ENCODE data around the gene SETD2. TPM values are rescaled to one million over a fixed set of nuclear protein-coding genes. Genes with fewer than 3 reads are reported as not detected.
A peak's percentile ranks its signal among the peaks of the same experiment; 100 is the strongest.

Gene SETD2
- total and polyA plus RNA-seq, 4 donors: 12.9 to 62.5 (median 33.5) TPM

GRCh38 chr3:46978985-46979944 is 184.6 kb downstream of the SETD2 start, which contains the start of gene NBEAL2:
Gene NBEAL2 (plus strand): TSS chr3:46979666. CDS start chr3:46979862, 196 bp downstream.
- DNase-seq (peak; percentile 99), ATAC-seq (ENCODE audit: low FRiP score) (peak; percentile 89)
- H3K36me3 ChIP-seq (ENCODE audit: control insufficient read depth in 1 of 2, insufficient read depth in 2 of 2, low read length in 1 of 2): no peaks in the 10 kb centered on the region
- H3K4me3 ChIP-seq (ENCODE audit: low read length in 2 of 2): peak within 1 kb of the TSS; percentile 58 to 83
- peak within 1 kb of the TSS in 1 of 2 donors; percentile 84 for H3K27ac ChIP-seq (ENCODE audit: low read depth in 1 of 2, low read length in 2 of 2)
- peaks cover 0 to 5% of the 10 kb centered on the region in 2 donors for H3K4me1 ChIP-seq (ENCODE audit: control insufficient read depth in 1 of 2, insufficient read depth in 2 of 2, low read length in 2 of 2)
- no peaks in the 10 kb centered on the region for H3K27me3 ChIP-seq (ENCODE audit: control insufficient read depth in 1 of 2, insufficient read depth in 2 of 2, low read length in 1 of 2)
- WGBS, 2 donors: 1% methylated on average over 36 to 73 of the region's 73 CpGs
- H3K9me3 ChIP-seq (ENCODE audit: control insufficient read depth, low read length): no peaks in the 10 kb centered on the region
- intact Hi-C loops (cut with DNase I): no loop called here

- WGBS, 2 donors: 87 to 89% methylated on average over 9 of the region's 9 CpGs
- intact Hi-C loops (cut with DNase I): no loop called here
- ATAC-seq (ENCODE audit: low FRiP score) (no peak), DNase-seq (peak in 1 of 2 donors; percentile 70)
- H3K27ac ChIP-seq (ENCODE audit: low read depth in 1 of 2, low read length in 2 of 2): no peak overlapping the region
- H3K9me3 ChIP-seq (ENCODE audit: control insufficient read depth, low read length): no peaks in the 10 kb centered on the region
- H3K36me3 ChIP-seq (ENCODE audit: control insufficient read depth in 1 of 2, insufficient read depth in 2 of 2, low read length in 1 of 2): no peaks in the 10 kb centered on the region
- peaks cover 0 to 5% of the 10 kb centered on the region in 2 donors for H3K4me1 ChIP-seq (ENCODE audit: control insufficient read depth in 1 of 2, insufficient read depth in 2 of 2, low read length in 2 of 2)
- H3K27me3 ChIP-seq (ENCODE audit: control insufficient read depth in 1 of 2, insufficient read depth in 2 of 2, low read length in 1 of 2): no peaks in the 10 kb centered on the region
- H3K4me3 ChIP-seq (ENCODE audit: low read length in 2 of 2): no peak overlapping the region
Measured at GRCh38 chr3:46978381-46978780, 185.5 kb downstream of the SETD2 start.

GRCh38 chr3:46977811-46978195 is 186.1 kb downstream of the SETD2 start:
- 91 to 94% methylated on average over 5 of the region's 5 CpGs for WGBS, 2 donors
- Histone ChIP-seq H3K9me3 (ENCODE audit: control insufficient read depth, low read length) (no peaks in the 10 kb centered on the region), H3K36me3 (ENCODE audit: control insufficient read depth in 1 of 2, insufficient read depth in 2 of 2, low read length in 1 of 2) (no peaks in the 10 kb centered on the region), H3K27ac (ENCODE audit: low read depth in 1 of 2, low read length in 2 of 2) (no peak overlapping the region), H3K4me3 (ENCODE audit: low read length in 2 of 2) (no peak overlapping the region), H3K4me1 (ENCODE audit: control insufficient read depth in 1 of 2, insufficient read depth in 2 of 2, low read length in 2 of 2) (peaks cover 0 to 5% of the 10 kb centered on the region in 2 donors), H3K27me3 (ENCODE audit: control insufficient read depth in 1 of 2, insufficient read depth in 2 of 2, low read length in 1 of 2) (no peaks in the 10 kb centered on the region)
- DNase-seq (no peak), ATAC-seq (ENCODE audit: low FRiP score) (no peak)
- intact Hi-C loops (cut with DNase I): loop anchor here in 1 of 2 donors (2.0 kb wide), 1 partner anchor 43 kb away; no protein-coding TSS in a partner anchor

GRCh38 chr3:46976326-46977190 is 187.4 kb downstream of the SETD2 start, which contains the start of gene CCDC12:
Gene CCDC12 (minus strand): TSS chr3:46976745. CDS start chr3:46976732, 13 bp downstream.
- Histone ChIP-seq H3K9me3 (ENCODE audit: control insufficient read depth, low read length) (no peaks in the 10 kb centered on the region), H3K27ac (ENCODE audit: low read depth in 1 of 2, low read length in 2 of 2) (peak within 1 kb of the TSS in 1 of 2 donors; percentile 68), H3K4me1 (ENCODE audit: control insufficient read depth in 1 of 2, insufficient read depth in 2 of 2, low read length in 2 of 2) (peaks cover 1 to 5% of the 10 kb centered on the region in 2 donors), H3K27me3 (ENCODE audit: control insufficient read depth in 1 of 2, insufficient read depth in 2 of 2, low read length in 1 of 2) (no peaks in the 10 kb centered on the region), H3K4me3 (ENCODE audit: low read length in 2 of 2) (peak within 1 kb of the TSS; percentile 67 to 86), H3K36me3 (ENCODE audit: control insufficient read depth in 1 of 2, insufficient read depth in 2 of 2, low read length in 1 of 2) (no peaks in the 10 kb centered on the region)
- DNase-seq: peak; percentile 96 to 97
- WGBS, 2 donors: 0% methylated on average over 63 to 64 of the region's 64 CpGs
- ATAC-seq (ENCODE audit: low FRiP score): peak; percentile 96
- intact Hi-C loops (cut with DNase I): loop anchor here (1.0 to 2.0 kb wide), 2 partner anchors 41 to 42 kb away; no protein-coding TSS in a partner anchor

- Histone ChIP-seq H3K27me3 (ENCODE audit: control insufficient read depth in 1 of 2, insufficient read depth in 2 of 2, low read length in 1 of 2) (no peaks in the 10 kb centered on the region), H3K36me3 (ENCODE audit: control insufficient read depth in 1 of 2, insufficient read depth in 2 of 2, low read length in 1 of 2) (no peaks in the 10 kb centered on the region), H3K4me3 (ENCODE audit: low read length in 2 of 2) (no peak overlapping the region), H3K27ac (ENCODE audit: low read depth in 1 of 2, low read length in 2 of 2) (no peak overlapping the region), H3K9me3 (ENCODE audit: control insufficient read depth, low read length) (no peaks in the 10 kb centered on the region), H3K4me1 (ENCODE audit: control insufficient read depth in 1 of 2, insufficient read depth in 2 of 2, low read length in 2 of 2) (peaks cover 1 to 5% of the 10 kb centered on the region in 2 donors)
- DNase-seq (no peak), ATAC-seq (ENCODE audit: low FRiP score) (no peak)
- intact Hi-C loops (cut with DNase I): no loop called here
- 79 to 81% methylated on average over 9 of the region's 9 CpGs for WGBS, 2 donors
Measured at GRCh38 chr3:46974421-46975171, 189.3 kb downstream of the SETD2 start.

GRCh38 chr3:46972396-46972795 is 191.5 kb downstream of the SETD2 start:
- ATAC-seq (ENCODE audit: low FRiP score) (no peak), DNase-seq (no peak)
- WGBS, 2 donors: 91 to 93% methylated on average over 2 of the region's 2 CpGs
- Histone ChIP-seq H3K4me1 (ENCODE audit: control insufficient read depth in 1 of 2, insufficient read depth in 2 of 2, low read length in 2 of 2) (peaks cover 4 to 5% of the 10 kb centered on the region in 2 donors), H3K9me3 (ENCODE audit: control insufficient read depth, low read length) (no peaks in the 10 kb centered on the region), H3K27me3 (ENCODE audit: control insufficient read depth in 1 of 2, insufficient read depth in 2 of 2, low read length in 1 of 2) (no peaks in the 10 kb centered on the region), H3K27ac (ENCODE audit: low read depth in 1 of 2, low read length in 2 of 2) (no peak overlapping the region), H3K4me3 (ENCODE audit: low read length in 2 of 2) (no peak overlapping the region), H3K36me3 (ENCODE audit: control insufficient read depth in 1 of 2, insufficient read depth in 2 of 2, low read length in 1 of 2) (no peaks in the 10 kb centered on the region)
- intact Hi-C loops (cut with DNase I): no loop called here

GRCh38 chr3:46971742-46972141 is 192.2 kb downstream of the SETD2 start:
- WGBS, 2 donors: 89 to 96% methylated on average over 1 of the region's 1 CpG
- peaks cover 4 to 5% of the 10 kb centered on the region in 2 donors for H3K4me1 ChIP-seq (ENCODE audit: control insufficient read depth in 1 of 2, insufficient read depth in 2 of 2, low read length in 2 of 2)
- DNase-seq (no peak), ATAC-seq (ENCODE audit: low FRiP score) (no peak)
- intact Hi-C loops (cut with DNase I): no loop called here
- no peaks in the 10 kb centered on the region for H3K36me3 ChIP-seq (ENCODE audit: control insufficient read depth in 1 of 2, insufficient read depth in 2 of 2, low read length in 1 of 2)
- no peaks in the 10 kb centered on the region for H3K27me3 ChIP-seq (ENCODE audit: control insufficient read depth in 1 of 2, insufficient read depth in 2 of 2, low read length in 1 of 2)
- H3K4me3 ChIP-seq (ENCODE audit: low read length in 2 of 2): no peak overlapping the region
- H3K9me3 ChIP-seq (ENCODE audit: control insufficient read depth, low read length): no peaks in the 10 kb centered on the region
- H3K27ac ChIP-seq (ENCODE audit: low read depth in 1 of 2, low read length in 2 of 2): no peak overlapping the region

GRCh38 chr3:46971151-46971550 is 192.8 kb downstream of the SETD2 start:
- 64 to 67% methylated on average over 6 of the region's 6 CpGs for WGBS, 2 donors
- Histone ChIP-seq H3K27ac (ENCODE audit: low read depth in 1 of 2, low read length in 2 of 2) (no peak overlapping the region), H3K9me3 (ENCODE audit: control insufficient read depth, low read length) (no peaks in the 10 kb centered on the region), H3K4me1 (ENCODE audit: control insufficient read depth in 1 of 2, insufficient read depth in 2 of 2, low read length in 2 of 2) (peaks cover 4 to 5% of the 10 kb centered on the region in 2 donors), H3K27me3 (ENCODE audit: control insufficient read depth in 1 of 2, insufficient read depth in 2 of 2, low read length in 1 of 2) (no peaks in the 10 kb centered on the region), H3K4me3 (ENCODE audit: low read length in 2 of 2) (no peak overlapping the region), H3K36me3 (ENCODE audit: control insufficient read depth in 1 of 2, insufficient read depth in 2 of 2, low read length in 1 of 2) (no peaks in the 10 kb centered on the region)
- no peak for ATAC-seq (ENCODE audit: low FRiP score)
- no peak for DNase-seq
- intact Hi-C loops (cut with DNase I): no loop called here

Measured in aorta (tissue), 5 donors.